IPS-NIHi11 (cell line): ENCODE data around the gene SLBP.
"Not testable (repeated sequence)": the region's sequence is repeated elsewhere in the genome, so short reads cannot be mapped to it uniquely, and the experiment has no call there.

ENCODE experiments used
- DNase-seq: peaks from one replicate; pipeline ENCODE4 v3.0.0; 2012; ENCODE audit warnings: mixed read lengths, low spot score

The SLBP gene

DNA sequence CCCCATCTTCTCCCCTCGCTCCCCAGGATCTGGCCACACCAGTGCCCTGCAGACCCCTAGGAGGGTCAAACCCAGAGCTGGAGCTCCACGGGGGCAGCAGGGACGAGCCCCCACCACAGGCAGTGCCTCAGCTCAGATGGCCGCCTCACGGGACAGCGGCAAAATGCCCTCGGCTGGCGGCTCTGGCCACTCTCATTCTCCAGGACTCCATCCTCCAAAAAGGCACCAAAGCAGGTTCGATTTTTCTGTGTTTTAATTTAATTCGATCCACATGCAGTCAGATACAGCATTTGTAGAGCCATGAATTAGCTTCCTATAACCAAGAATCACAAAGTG, 36.3 kb downstream of the SLBP start:
- DNase-seq = no peak

DNA sequence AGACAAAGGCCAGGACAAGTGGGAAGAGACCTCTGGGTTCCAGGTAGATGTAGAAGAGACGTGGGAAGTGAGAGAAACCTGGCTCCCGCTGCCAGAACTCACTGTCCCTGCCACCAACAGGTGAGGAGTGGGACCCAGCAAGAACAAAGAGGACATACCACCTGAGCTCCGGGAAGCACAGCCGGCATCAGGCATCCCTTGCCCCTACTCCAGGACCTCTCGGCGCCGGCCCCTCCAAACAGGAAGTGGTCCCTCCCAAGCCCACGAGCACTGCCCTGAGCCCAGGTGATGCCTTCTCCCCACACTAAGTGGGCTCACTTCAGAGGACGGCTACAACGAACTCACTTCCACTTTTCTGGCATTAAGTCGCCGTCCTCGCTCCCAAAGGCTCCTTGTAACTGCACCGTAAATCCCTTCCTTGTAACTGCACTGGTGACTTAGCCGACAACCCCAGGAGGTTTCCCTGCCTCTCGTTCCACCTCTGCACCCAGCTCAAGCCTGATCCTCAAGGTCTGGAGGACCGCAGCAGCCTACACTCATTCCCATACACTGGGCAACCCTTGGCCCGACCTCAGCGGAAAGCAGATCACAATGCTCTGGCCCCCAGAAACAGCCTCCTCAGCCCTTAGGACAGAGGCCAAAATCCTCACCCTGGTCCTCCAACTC, 36.9 kb downstream of the SLBP start:
- DNase-seq = no peak

DNA sequence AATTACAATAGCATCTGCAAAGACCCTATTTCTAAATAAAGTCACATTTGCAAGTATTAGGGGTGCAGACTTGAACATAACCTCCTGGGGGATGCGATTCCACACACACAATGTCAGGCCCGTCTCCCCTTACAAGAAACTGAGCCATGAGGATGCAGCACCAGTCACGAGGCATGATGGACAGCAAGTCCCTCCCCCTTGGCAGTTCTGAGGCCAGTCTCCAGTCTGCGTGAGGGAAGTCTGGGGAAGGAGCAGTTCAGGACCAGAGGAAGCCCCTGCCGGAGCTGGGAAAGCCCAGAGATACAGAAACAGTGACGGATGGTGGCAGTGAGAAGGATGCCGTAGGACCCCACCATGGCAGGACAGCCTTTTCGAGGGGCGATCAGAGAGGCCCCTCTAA, 37.4 kb downstream of the SLBP start:
- peak; percentile 46 for DNase-seq

DNA sequence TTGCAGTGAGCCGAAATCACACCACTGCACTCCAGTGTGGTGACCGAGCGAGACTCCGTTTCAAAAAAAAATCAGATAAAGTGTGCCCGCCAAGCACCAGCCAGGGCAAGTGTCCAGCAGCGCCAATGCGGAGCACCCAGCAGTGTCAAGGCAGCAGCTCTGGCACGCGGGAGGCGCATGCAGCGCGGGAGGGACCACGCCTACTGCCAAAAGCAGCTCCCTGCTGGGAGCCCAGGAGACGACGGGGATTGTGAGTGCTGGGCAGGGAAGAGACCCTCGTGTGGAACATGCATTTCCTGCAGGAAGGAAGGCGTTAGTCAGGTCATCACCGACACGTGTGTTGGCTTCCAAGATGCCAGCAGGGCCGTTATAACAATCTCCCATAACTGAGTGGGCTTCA, 38.4 kb downstream of the SLBP start:
- no peak for DNase-seq

DNA sequence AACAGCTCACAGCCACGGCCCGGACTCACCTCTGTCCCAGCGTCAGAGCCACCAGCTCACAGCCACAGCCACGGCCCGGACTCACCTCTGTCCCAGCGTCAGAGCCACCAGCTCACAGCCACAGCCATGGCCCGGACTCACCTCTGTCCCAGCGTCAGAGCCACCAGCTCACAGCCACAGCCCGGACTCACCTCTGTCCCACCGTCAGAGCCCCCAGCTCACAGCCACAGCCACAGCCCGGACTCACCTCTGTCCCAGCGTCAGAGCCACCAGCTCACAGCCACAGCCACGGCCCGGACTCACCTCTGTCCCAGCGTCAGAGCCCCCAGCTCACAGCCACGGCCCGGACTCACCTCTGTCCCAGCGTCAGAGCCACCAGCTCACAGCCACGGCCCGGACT, 41.1 kb downstream of the SLBP start:
- not testable (repeated sequence) for DNase-seq

DNA sequence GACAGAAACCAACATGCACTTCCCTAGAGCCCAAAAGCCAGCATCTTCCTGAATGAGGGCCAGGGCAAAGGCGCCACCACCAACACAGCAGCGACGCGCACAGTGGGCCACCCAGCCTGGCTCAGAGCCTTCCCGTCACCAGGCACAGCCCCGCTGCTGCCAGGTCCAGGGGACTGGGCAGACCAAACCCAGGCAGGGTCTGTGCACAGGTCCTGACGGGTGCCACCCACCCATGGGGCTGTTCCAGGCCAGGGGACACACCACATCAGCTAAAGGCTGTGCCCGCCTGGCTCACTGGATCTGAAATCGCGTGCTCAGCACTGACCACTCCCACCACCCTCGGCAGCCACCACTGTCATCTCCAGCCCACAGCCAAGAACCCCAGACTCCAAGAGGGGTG, 41.8 kb downstream of the SLBP start:
- DNase-seq = no peak

DNA sequence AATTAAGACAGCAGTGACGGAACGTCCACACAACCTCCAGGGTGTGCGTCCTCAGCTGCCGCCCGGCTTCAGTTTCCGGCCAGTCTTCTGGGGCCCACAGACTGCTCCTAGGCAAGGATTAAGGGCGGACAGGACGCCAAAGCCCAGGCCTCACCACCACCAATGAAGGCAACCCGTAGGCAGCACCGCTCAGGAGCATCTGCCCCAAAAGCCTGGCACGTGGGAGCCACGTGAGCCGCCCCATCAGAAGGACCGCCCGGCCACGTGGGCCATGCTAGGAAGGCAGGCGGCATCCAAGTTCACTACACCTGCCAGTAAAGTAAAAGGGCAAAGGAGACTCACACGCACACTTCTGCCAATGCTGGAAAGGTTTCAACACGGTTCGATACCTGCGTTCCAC, 42.3 kb downstream of the SLBP start:
- no peak for DNase-seq

DNA sequence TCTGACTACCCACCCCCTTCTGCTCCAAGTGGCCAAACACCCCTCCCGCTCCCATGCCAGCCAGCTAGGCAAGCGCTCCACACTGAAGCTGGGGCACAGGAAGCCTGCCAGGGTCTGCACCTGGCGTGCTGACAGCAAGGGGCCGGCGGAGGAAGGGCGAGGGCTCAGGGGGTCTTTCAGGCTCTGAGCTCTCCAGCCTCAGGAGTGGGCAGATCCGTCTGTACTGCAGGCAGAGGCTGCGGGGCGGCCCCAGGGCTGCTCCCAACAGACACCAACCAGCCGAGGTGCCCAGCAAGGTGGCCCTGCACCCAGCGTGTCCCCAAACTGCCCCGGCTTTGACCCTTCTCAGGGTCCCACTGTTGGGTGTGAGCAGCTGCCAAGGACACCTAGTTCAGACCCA, 42.8 kb downstream of the SLBP start:
- no peak for DNase-seq

DNA sequence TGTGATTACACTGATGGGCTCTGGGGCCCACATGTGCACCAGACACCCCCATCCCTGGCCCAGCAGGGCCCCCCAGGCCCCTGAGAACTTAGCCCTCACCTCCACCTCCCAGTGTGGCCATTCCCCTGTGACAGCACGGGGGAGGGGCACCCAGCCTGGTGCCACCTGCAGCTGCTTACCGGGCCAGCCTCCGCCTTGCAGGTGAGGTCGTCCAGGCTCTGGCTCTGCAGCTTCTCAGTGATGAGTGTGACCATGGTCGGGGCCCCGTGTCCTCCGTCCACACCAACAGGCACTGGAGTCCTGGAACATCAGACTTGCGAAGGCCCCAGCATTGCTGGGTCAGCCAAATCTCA, 43.7 kb downstream of the SLBP start:
- no peak for DNase-seq

DNA sequence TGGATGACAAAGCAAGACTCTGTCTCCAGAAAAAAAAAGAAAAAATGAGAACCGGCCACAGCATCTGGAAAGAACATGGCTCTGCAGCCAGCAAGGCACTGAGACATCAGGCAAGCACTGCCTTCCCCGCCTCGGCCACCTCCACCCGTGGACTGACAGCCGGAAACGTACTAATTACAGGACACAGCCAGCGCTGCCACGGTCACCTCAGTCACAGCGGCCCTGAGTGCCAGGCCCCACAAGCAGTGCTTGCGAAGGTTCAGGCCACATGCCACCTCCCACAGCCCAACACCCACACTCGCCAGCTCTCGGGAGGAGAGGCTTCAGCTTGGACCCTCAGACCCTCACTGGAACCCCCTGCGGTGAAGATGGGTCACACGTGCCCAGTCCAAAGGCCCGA, 44.8 kb downstream of the SLBP start:
- no peak for DNase-seq

DNA sequence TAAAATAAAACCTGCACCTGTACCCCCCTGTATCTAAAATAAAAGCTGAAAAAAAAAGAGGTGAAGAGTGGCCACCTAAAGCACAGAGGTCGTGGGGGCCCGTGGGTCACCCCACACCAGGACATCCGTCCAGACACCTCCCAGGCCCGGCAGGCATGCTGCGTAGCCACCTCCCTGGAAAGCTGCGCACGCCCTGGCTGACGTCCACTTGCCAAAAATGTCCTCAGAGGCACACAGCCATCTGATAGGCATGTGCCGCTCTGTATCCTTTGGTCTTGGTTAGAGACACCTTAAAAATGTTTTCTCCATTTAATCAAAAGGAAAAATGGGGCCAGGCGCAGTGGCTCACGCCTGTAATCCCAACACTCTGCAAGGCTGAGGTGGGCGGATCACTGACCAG, 45.7 kb downstream of the SLBP start:
- no peak for DNase-seq

DNA sequence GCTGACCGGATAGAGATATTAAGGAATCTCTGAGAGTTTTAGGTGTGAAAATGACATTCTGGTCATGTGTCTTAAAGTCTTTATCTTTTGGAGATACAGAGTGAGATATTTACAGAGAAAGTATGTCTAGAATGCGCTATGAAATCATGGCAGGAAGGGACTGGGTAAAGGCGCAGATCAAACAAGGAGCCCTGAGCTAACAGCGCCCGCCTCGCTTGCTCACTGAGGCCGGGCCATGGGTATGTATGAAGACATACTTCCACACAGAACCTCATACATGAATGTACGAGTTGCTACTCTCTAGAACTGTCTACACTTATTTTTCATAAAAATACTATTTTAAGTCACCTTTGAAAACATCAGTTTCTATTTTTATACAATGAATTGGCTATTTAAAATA, 48.0 kb downstream of the SLBP start:
- no peak for DNase-seq

DNA sequence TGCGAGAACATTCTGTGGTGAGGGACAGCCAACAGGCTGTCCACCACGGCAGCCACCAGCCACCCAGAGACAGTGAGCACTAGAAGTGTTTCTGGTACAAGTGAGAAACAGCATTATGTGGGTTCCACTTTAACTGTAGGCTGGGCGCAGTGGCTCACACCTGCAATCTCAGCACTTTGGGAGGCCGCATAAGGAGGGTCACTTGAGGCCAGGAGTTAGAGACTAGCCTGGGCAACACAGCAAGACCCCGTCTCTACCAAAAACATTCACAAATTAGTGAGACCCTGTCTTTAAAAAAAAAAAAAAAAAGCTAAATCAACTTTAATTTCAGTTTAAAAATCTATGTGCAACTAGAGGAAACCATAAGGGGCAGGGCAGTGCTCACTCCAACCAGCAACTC, 48.6 kb downstream of the SLBP start:
- DNase-seq = no peak

DNA sequence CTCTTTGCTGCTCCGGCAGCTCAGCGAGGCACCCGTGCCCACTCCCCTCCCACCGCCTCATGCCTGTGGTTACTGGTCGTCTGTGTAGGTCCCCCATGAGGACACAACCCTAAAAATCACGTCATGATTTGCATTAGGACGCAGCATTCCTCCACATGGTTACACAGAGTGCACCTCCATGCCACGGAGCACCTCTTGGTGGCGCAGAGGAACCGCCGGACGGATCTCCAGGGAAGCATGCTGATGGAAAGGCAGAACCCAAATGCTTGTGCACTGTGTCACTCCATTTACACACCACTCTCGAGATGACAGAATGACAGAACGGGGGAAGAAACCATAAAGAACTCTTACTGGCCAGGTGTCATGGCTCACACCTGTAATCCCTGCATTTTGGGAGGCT, 50.4 kb downstream of the SLBP start:
- DNase-seq = no peak

DNA sequence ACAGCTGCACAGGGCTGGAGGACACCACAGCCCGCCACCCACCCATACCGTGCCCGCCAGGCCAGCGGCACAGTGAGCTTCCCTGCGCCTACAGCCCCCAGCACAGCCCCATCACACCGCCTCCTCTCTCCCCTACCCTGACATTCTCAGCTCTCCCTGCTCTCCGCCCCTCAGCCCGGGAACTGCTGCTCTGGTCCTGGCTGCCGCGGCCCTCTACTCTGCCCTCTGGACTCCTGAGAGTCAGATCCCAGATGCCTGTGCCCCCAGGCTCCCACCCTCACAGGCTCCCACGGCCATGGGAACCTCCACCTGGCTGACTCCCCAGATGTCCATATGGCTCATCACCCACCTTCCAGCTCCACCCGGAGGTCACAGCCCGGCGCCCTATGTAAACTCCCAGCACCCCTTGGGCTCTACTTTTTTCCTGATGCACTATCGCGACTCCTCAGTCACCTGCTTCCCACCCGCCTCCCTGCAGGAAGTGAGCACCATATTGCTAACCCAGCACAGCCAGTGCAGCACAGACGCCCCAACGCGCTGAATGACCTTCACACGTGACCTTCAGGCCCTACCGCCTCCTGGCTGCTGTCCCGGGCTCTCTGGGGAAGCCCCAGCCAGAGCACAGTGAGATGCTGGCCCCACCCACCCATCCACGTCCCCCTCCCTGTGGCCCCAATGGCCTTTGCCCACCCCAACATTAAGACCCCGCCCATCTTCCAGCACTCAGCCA, 51.0 kb downstream of the SLBP start:
- DNase-seq = no peak

DNA sequence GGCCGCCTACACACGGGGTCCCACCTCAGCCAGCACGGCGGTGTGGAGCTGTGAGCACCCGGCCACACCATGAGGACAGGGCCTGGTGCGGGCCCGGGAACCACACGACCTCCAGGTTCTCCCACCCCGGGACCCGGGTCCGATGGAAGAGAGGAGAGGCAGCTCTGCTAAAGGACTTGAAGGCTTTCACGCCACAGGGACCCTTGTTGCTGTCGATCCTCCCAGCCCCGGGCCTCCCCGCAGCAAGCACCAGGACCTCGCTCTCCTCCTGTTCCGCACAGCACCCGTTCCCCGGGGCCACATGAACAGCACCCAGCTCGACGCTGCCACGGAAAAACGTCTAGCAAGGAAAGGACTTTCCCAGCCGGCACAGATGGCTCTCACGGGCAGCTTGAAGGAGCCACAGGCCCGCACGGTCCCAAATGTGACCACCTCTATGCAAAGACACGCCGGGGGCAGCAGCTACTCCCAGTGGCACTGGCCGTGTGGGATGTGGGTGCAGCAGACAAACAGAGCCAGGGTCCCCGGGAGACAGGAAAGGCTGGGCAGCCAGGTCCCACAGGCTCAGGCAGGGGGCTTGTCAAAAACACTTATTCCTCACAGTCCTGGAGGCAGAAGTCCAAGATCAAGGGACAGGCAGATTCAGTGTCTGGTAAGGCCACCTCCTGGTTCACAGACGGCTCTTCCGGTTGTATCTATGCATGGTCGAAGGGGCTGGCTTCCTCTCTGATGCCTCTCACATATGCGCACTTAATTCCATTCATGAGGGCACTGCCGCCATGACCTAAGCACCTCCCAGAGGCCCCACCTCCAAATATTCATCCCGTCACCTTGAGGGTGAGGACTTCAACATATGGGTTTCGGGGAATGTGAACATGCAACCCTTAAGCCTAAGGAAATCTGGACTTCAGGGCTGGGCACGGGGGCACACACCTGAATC, 52.7 kb downstream of the SLBP start:
- DNase-seq = peak; percentile 12

DNA sequence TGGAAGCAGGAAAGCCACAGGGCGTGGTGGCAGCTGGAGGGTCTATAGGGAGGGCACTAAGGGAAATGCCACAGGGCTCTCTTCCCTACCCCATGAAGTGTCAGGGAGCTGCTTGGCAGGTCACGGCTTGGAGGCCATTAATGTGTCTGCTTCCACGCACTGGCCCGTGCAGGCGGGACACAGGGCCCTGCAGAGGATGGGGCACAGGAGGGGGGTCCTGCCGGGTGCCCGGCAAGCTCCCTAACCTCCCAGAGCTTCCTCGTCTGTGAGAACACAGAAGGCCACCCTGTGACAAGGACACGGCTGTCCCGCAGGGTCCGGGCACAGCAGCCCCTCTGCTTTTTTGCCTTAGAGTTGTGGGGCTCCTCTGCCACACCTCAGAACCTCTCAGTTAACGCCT, 53.5 kb downstream of the SLBP start:
- peak; percentile 1 for DNase-seq

DNA sequence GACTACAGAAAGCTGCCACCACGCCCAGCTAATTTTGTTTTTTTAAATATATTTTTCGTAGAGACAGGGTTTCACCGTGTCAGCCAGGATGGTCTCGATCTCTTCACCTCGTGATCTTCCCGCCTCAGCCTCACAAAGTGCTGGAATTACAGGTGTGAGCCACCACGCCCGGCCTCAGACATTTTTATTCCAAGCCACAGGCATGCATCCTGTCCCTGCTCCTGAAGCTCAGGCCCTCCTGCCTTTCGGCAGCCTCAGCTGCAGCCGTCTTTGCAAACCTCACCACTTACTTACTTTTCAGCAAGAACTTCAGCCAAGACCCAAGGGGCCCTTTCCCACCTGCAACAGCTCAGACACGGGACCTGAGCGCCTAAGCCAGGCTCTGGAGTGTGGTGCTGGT, 54.0 kb downstream of the SLBP start:
- DNase-seq = no peak

DNA sequence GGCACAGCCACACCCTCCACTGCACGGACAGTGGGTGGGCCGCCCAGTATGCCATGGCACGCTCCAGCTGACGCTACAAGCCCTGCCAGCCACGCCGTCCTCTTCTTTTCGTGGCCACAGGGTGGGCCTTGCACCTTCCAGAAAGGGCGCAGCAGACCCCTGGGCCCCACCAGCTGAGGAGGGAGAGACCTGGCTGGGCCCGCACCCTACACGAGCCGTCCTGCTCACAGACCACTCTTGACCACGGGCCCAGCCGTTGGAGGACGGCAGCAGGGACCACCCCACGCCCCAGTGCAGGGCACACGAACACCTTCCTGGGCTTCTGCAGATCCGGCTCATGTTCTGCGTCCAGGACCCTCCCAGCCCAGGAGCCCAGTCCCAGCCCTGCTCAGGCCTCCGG, 55.1 kb downstream of the SLBP start:
- DNase-seq = peak; percentile 2

DNA sequence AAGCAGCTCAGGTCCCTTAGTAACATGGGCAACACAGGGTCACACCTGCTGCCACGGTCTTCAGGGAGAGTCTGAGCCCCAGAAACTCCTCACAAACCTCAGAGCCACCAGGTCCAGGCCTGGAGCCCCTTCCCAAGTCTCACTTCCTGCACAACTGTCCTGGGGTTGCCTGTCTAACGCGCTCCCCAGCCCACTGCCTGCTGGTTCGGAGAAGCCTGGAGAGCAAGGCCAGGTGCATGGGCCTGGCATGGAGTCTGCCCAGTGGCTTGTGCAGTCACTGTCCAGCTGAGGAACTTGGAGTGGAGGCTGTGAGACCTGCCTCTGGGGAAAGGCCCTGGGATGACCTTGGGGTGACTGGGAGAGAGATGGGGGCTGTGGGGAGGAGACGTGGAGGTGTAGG, 56.0 kb downstream of the SLBP start:
- DNase-seq = peak; percentile 1

DNA sequence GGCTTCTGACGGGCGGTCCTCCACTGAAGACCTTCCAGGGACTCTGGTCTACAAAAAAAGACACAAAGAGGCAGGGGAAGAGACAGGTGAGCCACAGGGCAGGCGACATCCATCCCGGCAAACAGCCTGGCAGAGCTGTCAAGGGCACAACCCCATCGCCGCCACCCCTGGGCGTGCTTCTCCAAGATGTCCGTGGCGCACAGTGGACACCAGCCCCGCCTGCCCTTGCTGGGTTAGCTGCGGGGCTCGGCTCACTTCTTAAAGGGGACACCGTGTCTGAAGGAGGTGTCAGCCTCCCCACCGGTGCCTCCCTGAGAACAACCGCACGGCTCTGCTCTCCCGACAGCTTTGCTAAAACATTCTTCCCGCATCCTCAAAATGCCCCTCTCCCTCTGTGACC, 56.4 kb downstream of the SLBP start:
- DNase-seq = peak; percentile 4

DNA sequence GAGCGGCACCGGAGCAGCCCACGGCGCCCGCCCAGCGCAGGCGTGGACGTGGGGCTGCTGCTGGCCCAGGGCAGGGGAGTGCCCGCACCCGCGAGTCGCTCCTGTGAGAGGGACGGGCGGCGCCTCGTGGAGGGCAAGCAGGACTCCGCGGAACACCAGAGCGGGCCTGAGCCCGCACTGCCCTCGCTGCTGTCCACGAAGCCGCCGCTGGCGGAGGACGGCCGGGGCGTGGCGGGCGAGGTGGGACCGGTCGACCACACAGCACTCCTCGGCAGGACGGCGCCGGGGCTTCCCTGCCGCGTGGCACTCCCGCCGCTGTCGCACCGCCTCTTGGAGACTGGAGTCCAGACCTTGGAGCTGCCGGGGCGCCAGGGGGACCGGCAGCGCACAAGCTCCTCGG, 57.0 kb downstream of the SLBP start:
- no peak for DNase-seq
